ENCODE measurements around the gene HS2ST1.

Gene HS2ST1

GRCh38 chr1:87115317-87115890 lies 201.0 kb downstream of the HS2ST1 start:
- DNase-seq (ENCODE audit: low spot score): no peak

GRCh38 chr1:87115891-87116290 lies 201.5 kb downstream of the HS2ST1 start:
- DNase-seq (ENCODE audit: low spot score): no peak

- DNase-seq (ENCODE audit: low spot score): no peak
These were observed 203.4 kb downstream of the HS2ST1 start for GRCh38 chr1:87117761-87118368.

- no peak for DNase-seq (ENCODE audit: low spot score)
These were observed 205.2 kb downstream of the HS2ST1 start for GRCh38 chr1:87119541-87120140.

- DNase-seq (ENCODE audit: low spot score): no peak
These were observed 206.3 kb downstream of the HS2ST1 start for GRCh38 chr1:87120779-87121178.

GRCh38 chr1:87121711-87122163 lies 207.3 kb downstream of the HS2ST1 start:
- DNase-seq (ENCODE audit: low spot score): no peak

GRCh38 chr1:87122243-87122642 lies 207.8 kb downstream of the HS2ST1 start:
- no peak for DNase-seq (ENCODE audit: low spot score)

- DNase-seq (ENCODE audit: low spot score): no peak
These were observed 209.2 kb downstream of the HS2ST1 start for GRCh38 chr1:87123610-87124009.

- no peak for DNase-seq (ENCODE audit: low spot score)
These were observed 212.6 kb downstream of the HS2ST1 start for GRCh38 chr1:87126886-87127505.

GRCh38 chr1:87127581-87127980 lies 213.1 kb downstream of the HS2ST1 start:
- DNase-seq (ENCODE audit: low spot score): no peak

- DNase-seq (ENCODE audit: low spot score): no peak
These were observed 214.6 kb downstream of the HS2ST1 start for GRCh38 chr1:87129038-87129437.

GRCh38 chr1:87129606-87130005 lies 215.2 kb downstream of the HS2ST1 start:
- DNase-seq (ENCODE audit: low spot score): no peak

GRCh38 chr1:87130438-87130837 lies 216.0 kb downstream of the HS2ST1 start:
- no peak for DNase-seq (ENCODE audit: low spot score)

- DNase-seq (ENCODE audit: low spot score): peak; percentile 75
These were observed 217.4 kb downstream of the HS2ST1 start for GRCh38 chr1:87131809-87132283.

- no peak for DNase-seq (ENCODE audit: low spot score)
These were observed 217.9 kb downstream of the HS2ST1 start for GRCh38 chr1:87132284-87132870.

- DNase-seq (ENCODE audit: low spot score): no peak
These were observed 219.6 kb downstream of the HS2ST1 start for GRCh38 chr1:87134061-87134460.

- DNase-seq (ENCODE audit: low spot score): no peak
These were observed 220.3 kb downstream of the HS2ST1 start for GRCh38 chr1:87134625-87135328.

GRCh38 chr1:87135329-87135712 lies 220.9 kb downstream of the HS2ST1 start:
- no peak for DNase-seq (ENCODE audit: low spot score)

- no peak for DNase-seq (ENCODE audit: low spot score)
These were observed 222.3 kb downstream of the HS2ST1 start for GRCh38 chr1:87136607-87137341.

- DNase-seq (ENCODE audit: low spot score): no peak
These were observed 222.9 kb downstream of the HS2ST1 start for GRCh38 chr1:87137342-87137739.

GRCh38 chr1:87140831-87141540 lies 226.6 kb downstream of the HS2ST1 start:
- DNase-seq (ENCODE audit: low spot score): no peak

All from CD4-positive, alpha-beta T cell treated with Interleukin-2 at 100 ng/mL for 4 hours (primary cell).